ENCODE results near the gene WDR91.
"Not testable (repeated sequence)": the region's sequence is repeated elsewhere in the genome, so short reads cannot be mapped to it uniquely, and the experiment has no call there.

Gene WDR91

DNA sequence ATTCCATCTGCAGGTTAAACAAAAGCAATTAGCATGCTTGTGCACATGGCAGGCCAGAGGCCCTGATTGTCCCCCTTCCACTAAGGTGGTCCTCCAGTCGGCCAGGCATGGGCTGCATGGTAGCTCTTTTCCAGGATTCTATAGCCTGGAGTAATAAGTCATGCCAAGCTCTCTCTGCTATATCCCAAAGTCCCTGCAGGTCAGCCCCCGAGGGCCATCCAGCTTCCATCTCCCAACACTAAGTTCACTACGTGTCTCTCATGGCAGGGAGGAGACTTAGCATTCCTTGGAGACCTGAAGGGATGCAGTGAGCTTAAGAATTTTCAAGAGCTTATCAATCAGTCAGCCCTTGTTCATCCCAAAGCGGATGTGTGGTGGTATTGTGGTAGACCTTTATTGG, 37.4 kb downstream of the WDR91 start:
- H3K27me3 ChIP-seq (ENCODE audit: insufficient read depth, low read length); H3K9me3 ChIP-seq (ENCODE audit: insufficient read depth, low read depth, low read length); H3K9ac ChIP-seq (ENCODE audit: low read depth, low read length); H3K36me3 ChIP-seq (ENCODE audit: insufficient read depth, low read length); H3K4me3 ChIP-seq (ENCODE audit: low read length); H3K27ac ChIP-seq (ENCODE audit: low read depth, low read length): not testable (repeated sequence)
- peaks cover 20% of the 10 kb centered on the region for H3K4me1 ChIP-seq (ENCODE audit: insufficient read depth, low read length)
- 82% methylated on average over 4 of the region's 4 CpGs for WGBS

DNA sequence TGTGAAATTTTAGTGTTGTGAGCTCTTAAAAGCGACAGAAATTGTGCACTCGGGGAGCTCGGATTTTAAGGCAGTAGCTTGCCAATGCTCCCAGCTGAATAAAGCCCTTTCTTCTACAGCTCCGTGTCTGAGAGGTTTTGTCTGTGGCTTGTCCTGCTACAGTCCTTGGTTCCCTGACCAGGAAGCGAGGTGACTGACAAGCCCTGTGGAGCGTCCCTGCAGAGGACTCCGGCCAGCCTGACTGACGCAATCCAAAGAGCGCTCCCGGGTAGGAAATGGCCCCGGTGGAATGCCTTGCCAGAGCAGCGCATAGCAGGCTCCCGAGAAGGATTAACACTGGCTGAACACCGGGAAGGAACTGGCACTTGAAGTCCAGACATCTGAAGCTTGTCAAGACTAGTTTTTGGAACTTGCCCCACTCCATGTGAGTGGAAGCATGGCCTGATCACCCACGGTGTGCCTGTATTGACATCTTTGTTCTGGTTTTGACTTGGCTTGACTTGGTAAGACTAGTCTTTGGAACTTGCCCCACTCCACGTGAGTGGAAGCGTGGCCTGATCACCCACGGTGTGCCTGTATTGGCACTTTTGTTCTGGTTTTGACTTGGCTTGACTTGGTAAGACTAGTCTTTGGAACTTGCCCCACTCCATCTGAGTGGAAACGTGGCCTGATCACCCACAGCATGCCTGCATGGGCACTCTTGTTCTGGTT, 39.6 kb downstream of the WDR91 start:
- Histone ChIP-seq H3K9ac (ENCODE audit: low read depth, low read length) (0 out of 2 replicates have a peak overlapping the region, but pooled peaks have one; percentile 5), H3K36me3 (ENCODE audit: insufficient read depth, low read length) (peaks cover 20% of the 10 kb centered on the region), H3K27ac (ENCODE audit: low read depth, low read length) (peak overlapping the region; percentile 65; the same call in 1 of the 2 replicates)
- H3K4me1 ChIP-seq (ENCODE audit: insufficient read depth, low read length); H3K27me3 ChIP-seq (ENCODE audit: insufficient read depth, low read length); H3K9me3 ChIP-seq (ENCODE audit: insufficient read depth, low read depth, low read length); H3K4me3 ChIP-seq (ENCODE audit: low read length): not testable (repeated sequence)
- 85% methylated on average over 19 of the region's 19 CpGs for WGBS

DNA sequence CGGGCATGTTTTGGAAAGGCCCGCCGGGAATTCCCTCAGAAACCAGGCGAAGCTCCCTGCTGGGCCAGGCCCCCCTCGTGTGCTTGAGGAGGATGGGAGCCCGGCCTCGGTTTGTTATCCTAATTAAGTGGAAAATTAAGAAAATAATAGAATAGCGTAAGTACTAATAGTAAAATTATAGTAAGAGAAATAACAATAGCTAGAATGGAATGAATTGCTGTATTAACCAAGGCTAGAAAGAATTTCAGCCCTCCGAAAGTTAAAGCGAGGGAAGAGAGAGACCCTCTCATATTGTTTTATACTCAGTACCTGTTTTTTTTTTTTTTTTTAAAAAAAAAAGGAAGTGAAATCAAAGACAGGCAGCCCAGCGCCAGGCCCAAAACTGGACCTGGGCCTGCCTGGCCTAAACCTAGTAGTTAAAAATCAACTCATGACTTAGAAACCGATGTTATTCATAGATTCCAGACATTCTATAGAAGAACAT, 40.3 kb downstream of the WDR91 start:
- not testable (repeated sequence) for H3K9me3 ChIP-seq (ENCODE audit: insufficient read depth, low read depth, low read length)
- peak overlapping the region; percentile 100 for H3K27ac ChIP-seq (ENCODE audit: low read depth, low read length)

DNA sequence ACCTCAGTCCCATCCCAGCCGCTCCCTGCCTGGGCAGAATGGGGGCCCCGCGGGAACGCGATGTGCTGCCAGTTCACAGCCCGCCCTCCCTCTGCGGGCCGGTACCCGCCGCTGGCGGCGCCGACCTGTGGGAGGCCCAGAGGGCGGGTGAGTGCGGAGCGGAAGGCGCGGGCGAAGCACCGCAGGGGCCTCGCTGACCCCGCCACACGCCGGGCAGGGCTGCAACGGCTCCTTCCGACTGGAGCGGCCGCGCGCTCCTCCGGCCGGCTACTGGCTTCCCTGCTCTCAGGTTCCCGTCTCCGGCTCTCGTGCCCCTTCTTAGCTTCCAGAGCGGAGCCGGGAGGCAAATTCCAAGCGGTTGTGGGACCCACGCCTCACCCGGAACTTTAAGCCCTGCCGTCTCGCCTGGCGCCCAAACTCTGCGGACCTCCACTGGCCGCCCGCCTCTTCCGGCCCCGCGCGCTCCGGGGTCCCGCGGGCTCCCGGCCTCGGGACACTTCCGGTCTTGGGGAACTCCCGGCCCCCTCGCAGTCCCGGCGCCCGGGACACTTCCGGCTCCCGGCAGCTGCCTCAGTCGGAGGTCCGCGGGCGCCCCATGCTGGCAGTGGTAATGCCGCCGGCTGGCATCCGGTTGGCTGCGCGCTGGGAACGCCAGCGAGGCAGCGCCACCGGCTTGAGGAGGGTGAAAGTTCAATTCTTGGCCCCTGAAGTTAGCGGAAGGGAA, 40.9 kb downstream of the WDR91 start, which contains the start of gene CYREN:
CYREN (minus strand) TSS at position 434 of the 724 bp plus-strand sequence. CDS start 1,785 bp downstream, outside the sequence.
- Histone ChIP-seq H3K36me3 (ENCODE audit: insufficient read depth, low read length) (peaks cover 33% of the 10 kb centered on the region), H3K9me3 (ENCODE audit: insufficient read depth, low read depth, low read length) (no peaks in the 10 kb centered on the region), H3K27ac (ENCODE audit: low read depth, low read length) (peak within 1 kb of the TSS; percentile 100), H3K27me3 (ENCODE audit: insufficient read depth, low read length) (no peaks in the 10 kb centered on the region), H3K4me3 (ENCODE audit: low read length) (peak within 1 kb of the TSS; percentile 99), H3K4me1 (ENCODE audit: insufficient read depth, low read length) (peaks cover 6% of the 10 kb centered on the region), H3K9ac (ENCODE audit: low read depth, low read length) (peak within 1 kb of the TSS; percentile 99)
- WGBS: under 1% methylated on average over 77 of the region's 77 CpGs

More for the DNA sequence above, 40.3 kb downstream of the WDR91 start:
- Histone ChIP-seq H3K4me3 (ENCODE audit: low read length) (peak overlapping the region; percentile 99), H3K9ac (ENCODE audit: low read depth, low read length) (peak overlapping the region; percentile 99), H3K36me3 (ENCODE audit: insufficient read depth, low read length) (peaks cover 27% of the 10 kb centered on the region)
- not testable (repeated sequence) for H3K4me1 ChIP-seq (ENCODE audit: insufficient read depth, low read length); H3K27me3 ChIP-seq (ENCODE audit: insufficient read depth, low read length)
- 19% methylated on average over 9 of the region's 12 CpGs for WGBS

DNA sequence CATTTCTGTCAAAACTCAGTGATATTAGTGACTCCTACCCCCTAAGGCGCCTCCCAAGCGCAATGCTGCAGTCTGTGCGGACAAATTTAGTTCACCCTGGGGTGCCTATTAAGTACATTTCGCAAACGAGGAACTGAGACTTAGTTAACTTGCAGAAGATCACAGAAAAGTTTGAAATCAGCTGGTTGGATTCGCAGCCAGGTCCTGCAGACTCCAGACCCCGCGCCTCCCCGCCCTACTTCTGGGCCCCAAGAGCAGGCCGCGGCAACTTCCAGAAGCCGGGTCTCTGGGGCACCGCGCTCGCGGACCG, 41.4 kb downstream of the WDR91 start:
- peak overlapping the region; percentile 99 for H3K4me3 ChIP-seq (ENCODE audit: low read length)
- peak overlapping the region; percentile 100 for H3K27ac ChIP-seq (ENCODE audit: low read depth, low read length)
- no peaks in the 10 kb centered on the region for H3K27me3 ChIP-seq (ENCODE audit: insufficient read depth, low read length)
- WGBS: 2% methylated on average over 17 of the region's 17 CpGs
- peak overlapping the region; percentile 99 for H3K9ac ChIP-seq (ENCODE audit: low read depth, low read length)
- peaks cover 6% of the 10 kb centered on the region for H3K4me1 ChIP-seq (ENCODE audit: insufficient read depth, low read length)
- H3K36me3 ChIP-seq (ENCODE audit: insufficient read depth, low read length): peaks cover 39% of the 10 kb centered on the region
- no peaks in the 10 kb centered on the region for H3K9me3 ChIP-seq (ENCODE audit: insufficient read depth, low read depth, low read length)

DNA sequence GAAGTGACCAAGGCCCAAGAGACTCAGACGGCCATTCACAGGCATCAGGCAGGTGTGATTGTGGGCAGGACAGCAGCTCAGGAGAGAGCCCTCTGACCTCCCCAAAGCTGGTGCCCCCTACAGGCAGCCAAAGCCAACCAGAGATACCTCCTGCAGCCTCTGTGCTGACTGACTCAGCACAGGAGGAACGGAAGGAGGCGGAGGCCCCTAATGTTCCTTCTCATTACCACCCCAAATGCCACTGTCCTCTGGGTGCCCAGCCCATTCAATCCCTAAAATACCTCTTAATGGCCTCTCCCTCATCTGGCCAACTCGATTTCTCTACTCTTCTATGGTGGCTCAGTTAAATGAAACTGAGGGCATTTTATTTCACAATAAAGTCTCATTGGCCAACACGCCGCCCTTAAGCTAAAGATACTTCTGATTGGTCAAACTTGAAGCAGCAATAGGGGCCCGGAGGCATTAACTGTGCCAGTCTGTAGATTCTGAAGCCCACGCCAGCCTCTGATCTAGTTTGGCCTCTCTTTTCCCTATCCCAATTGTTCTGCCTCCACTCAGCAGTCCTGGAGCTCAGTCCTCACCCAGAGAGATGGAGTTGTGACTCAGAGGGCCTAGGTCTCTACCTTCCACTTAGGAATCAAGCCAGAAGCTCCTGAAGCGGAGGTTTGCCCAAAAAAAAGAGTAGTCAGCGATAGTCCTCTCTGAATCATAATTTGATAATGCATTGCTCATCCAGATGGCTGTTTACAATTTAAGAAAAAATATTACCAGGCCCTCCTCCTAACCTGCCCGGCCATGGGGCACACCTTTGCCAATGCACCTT, 42.0 kb downstream of the WDR91 start:
- no peaks in the 10 kb centered on the region for H3K27me3 ChIP-seq (ENCODE audit: insufficient read depth, low read length)
- WGBS: 64% methylated on average over 11 of the region's 11 CpGs

DNA sequence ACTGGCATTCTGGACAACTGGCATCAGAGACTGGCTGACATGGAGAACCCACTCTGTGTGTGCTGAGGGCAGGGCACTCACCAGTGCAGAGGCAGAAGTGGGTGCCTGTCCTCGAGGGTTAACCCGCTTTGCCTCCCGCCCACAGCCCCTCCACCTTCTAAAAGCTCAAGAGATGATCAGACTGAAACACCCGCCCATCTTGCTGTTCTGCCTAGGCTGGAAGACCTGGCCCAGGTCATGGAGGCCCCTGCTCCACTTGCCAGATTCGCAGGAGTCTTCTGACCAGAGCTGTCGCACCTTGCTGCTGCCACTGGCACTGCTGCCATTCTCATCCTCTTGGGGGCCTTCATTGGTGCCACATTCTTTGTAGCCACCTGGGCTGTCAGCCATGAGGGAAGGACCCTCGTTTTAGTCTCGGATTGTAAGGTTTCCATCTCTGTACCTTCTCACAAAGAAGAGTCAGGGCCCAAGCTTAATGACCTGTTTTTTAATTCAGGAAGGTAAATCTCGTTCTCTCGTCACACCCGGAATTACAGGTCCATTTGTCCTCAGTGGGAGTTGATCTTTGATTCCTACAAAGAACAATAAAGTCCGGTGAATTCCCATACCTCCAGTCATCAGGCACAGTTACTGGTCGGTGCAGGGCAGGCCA, 42.7 kb downstream of the WDR91 start:
- Histone ChIP-seq H3K27ac (ENCODE audit: low read depth, low read length) (no peak overlapping the region), H3K9ac (ENCODE audit: low read depth, low read length) (no peak overlapping the region), H3K4me1 (ENCODE audit: insufficient read depth, low read length) (peaks cover 6% of the 10 kb centered on the region), H3K4me3 (ENCODE audit: low read length) (no peak overlapping the region), H3K27me3 (ENCODE audit: insufficient read depth, low read length) (no peaks in the 10 kb centered on the region), H3K36me3 (ENCODE audit: insufficient read depth, low read length) (peaks cover 49% of the 10 kb centered on the region), H3K9me3 (ENCODE audit: insufficient read depth, low read depth, low read length) (no peaks in the 10 kb centered on the region)
- 90% methylated on average over 13 of the region's 13 CpGs for WGBS

More for the DNA sequence above, 42.0 kb downstream of the WDR91 start:
- H3K27ac ChIP-seq (ENCODE audit: low read depth, low read length): peak overlapping the region; percentile 100
- H3K4me3 ChIP-seq (ENCODE audit: low read length): peak overlapping the region; percentile 99
- H3K4me1 ChIP-seq (ENCODE audit: insufficient read depth, low read length): peaks cover 6% of the 10 kb centered on the region
- H3K36me3 ChIP-seq (ENCODE audit: insufficient read depth, low read length): peaks cover 42% of the 10 kb centered on the region
- H3K9ac ChIP-seq (ENCODE audit: low read depth, low read length): peak overlapping the region; percentile 99
- no peaks in the 10 kb centered on the region for H3K9me3 ChIP-seq (ENCODE audit: insufficient read depth, low read depth, low read length)

DNA sequence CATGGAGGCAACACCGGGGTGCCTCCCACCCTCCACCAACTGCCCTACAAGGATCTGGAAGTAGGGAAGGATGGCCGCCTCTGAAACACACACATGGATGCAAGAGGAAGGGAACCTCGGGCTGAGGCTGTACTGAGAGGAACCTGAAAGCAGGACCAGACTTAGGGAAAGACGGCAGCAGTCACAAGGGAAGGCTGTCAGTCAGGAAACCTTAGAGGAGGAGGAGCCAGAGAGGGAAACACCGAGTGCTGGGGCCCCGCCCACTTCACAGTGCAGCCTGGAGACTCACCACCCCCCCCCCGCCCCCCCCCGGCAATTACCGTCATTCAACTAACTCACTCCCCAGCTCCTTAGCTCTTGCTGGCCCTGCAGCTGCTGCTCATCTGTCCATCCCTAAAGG, 43.3 kb downstream of the WDR91 start:
- H3K27me3 ChIP-seq (ENCODE audit: insufficient read depth, low read length): no peaks in the 10 kb centered on the region
- no peak overlapping the region for H3K9ac ChIP-seq (ENCODE audit: low read depth, low read length)
- H3K36me3 ChIP-seq (ENCODE audit: insufficient read depth, low read length): peaks cover 51% of the 10 kb centered on the region
- peaks cover 6% of the 10 kb centered on the region for H3K4me1 ChIP-seq (ENCODE audit: insufficient read depth, low read length)
- H3K9me3 ChIP-seq (ENCODE audit: insufficient read depth, low read depth, low read length): peaks cover 1% of the 10 kb centered on the region; the same call in 1 of the 2 replicates
- no peak overlapping the region for H3K4me3 ChIP-seq (ENCODE audit: low read length)
- H3K27ac ChIP-seq (ENCODE audit: low read depth, low read length): no peak overlapping the region
- WGBS: 91% methylated on average over 5 of the region's 9 CpGs

DNA sequence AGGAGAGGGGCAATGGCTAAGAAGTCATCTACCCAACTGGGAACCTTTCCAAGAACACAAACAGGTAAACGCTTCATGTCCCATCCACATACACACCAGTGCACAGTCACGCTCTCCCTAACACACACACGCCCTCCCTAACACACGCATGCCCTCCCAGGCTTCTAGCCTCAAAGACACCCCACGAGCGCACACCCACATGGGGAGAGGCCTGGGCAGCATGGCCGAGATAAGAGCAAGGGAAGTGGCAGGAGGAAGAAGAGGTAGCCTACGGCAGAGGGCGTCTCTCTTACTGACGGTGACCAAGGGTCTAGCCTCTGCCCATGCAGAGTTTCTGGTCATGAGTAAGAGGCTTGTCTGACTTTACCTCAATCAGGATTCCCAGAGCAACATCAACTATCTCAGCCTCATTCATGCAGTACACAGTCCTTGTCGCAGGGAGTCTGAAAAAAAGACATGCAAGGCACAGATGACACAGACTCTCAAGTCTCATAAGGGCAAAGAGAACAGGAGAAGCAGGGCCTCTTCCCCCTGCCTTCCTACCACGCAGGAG, 43.9 kb downstream of the WDR91 start:
- Histone ChIP-seq H3K27ac (ENCODE audit: low read depth, low read length) (no peak overlapping the region), H3K9me3 (ENCODE audit: insufficient read depth, low read depth, low read length) (peaks cover 7% of the 10 kb centered on the region; the same call in 1 of the 2 replicates), H3K9ac (ENCODE audit: low read depth, low read length) (no peak overlapping the region), H3K4me1 (ENCODE audit: insufficient read depth, low read length) (peaks cover 6% of the 10 kb centered on the region), H3K36me3 (ENCODE audit: insufficient read depth, low read length) (peaks cover 54% of the 10 kb centered on the region), H3K4me3 (ENCODE audit: low read length) (no peak overlapping the region), H3K27me3 (ENCODE audit: insufficient read depth, low read length) (no peaks in the 10 kb centered on the region)
- WGBS: 89% methylated on average over 12 of the region's 12 CpGs

DNA sequence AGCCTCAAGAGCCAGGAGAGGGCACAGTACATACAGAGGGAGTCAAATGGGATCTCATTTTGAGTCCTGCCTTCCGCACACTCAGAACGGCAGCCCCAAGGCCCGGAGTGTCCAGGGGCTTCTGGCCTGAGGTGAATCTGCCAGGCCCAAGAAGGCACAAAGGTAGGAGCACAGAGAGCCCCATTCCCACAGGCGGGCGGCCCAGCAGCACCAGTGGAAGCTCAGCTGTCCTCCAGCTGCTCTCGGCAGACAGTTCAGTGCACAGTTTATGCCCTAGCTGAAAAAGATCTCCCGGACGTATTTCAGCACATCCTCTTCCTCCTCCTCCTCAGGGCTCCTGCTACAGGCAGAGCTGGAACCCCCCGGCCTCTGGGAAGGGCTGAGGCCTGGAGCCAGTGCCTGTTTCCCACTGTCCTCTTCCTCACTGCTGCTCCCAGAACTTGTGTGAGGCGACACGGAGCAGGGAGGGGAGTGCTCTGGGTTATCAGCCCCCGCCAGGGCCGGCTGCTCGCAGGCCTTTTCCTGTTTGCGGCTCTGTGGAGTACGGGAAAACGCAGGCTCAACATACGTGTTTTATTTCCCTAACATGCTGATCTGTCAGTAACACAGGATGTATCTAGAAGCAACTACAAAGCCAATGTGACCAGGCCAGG, 44.9 kb downstream of the WDR91 start:
- no peak overlapping the region for H3K27ac ChIP-seq (ENCODE audit: low read depth, low read length)
- 97% methylated on average over 18 of the region's 18 CpGs for WGBS

More for the DNA sequence above, 44.9 kb downstream of the WDR91 start:
- no peaks in the 10 kb centered on the region for H3K27me3 ChIP-seq (ENCODE audit: insufficient read depth, low read length)
- peaks cover 7% of the 10 kb centered on the region; the same call in 1 of the 2 replicates for H3K9me3 ChIP-seq (ENCODE audit: insufficient read depth, low read depth, low read length)
- no peak overlapping the region for H3K4me3 ChIP-seq (ENCODE audit: low read length)
- peaks cover 54% of the 10 kb centered on the region for H3K36me3 ChIP-seq (ENCODE audit: insufficient read depth, low read length)
- peaks cover 6% of the 10 kb centered on the region for H3K4me1 ChIP-seq (ENCODE audit: insufficient read depth, low read length)
- no peak overlapping the region for H3K9ac ChIP-seq (ENCODE audit: low read depth, low read length)

Measured in HUES64 (cell line).